GM21515 (cell line): ENCODE data around the gene TTLL13.
"Not testable (repeated sequence)": the region's sequence is repeated elsewhere in the genome, so short reads cannot be mapped to it uniquely, and the experiment has no call there.

Source experiments
- ATAC-seq: cut with Tn5 transposase; IDR thresholded peaks from one replicate; pipeline ENCODE4 v1.9.1; 2021; ENCODE audit not compliant: unreplicated experiment

Gene TTLL13

GRCh38 chr15:90280743-90281142 lies 31.4 kb downstream of the TTLL13 start:
- not testable (repeated sequence) for ATAC-seq

- not testable (repeated sequence) for ATAC-seq
These were observed 32.3 kb downstream of the TTLL13 start for GRCh38 chr15:90281637-90282036.

- ATAC-seq, result no peak
These were observed 37.3 kb downstream of the TTLL13 start for GRCh38 chr15:90286678-90287077.

- no peak for ATAC-seq
These were observed 37.7 kb downstream of the TTLL13 start for GRCh38 chr15:90287101-90287500.

GRCh38 chr15:90287946-90288345 lies 38.6 kb downstream of the TTLL13 start:
- ATAC-seq, result no peak

GRCh38 chr15:90291679-90292356 lies 42.5 kb downstream of the TTLL13 start:
- ATAC-seq, result no peak

- ATAC-seq, result not testable (repeated sequence)
These were observed 43.9 kb downstream of the TTLL13 start for GRCh38 chr15:90293040-90293810.

GRCh38 chr15:90294159-90294558 lies 44.8 kb downstream of the TTLL13 start:
- no peak for ATAC-seq

GRCh38 chr15:90294601-90295269 lies 45.4 kb downstream of the TTLL13 start:
- no peak for ATAC-seq

- ATAC-seq, result no peak
These were observed 45.9 kb downstream of the TTLL13 start for GRCh38 chr15:90295270-90295648.

- not testable (repeated sequence) for ATAC-seq
These were observed 47.0 kb downstream of the TTLL13 start for GRCh38 chr15:90296316-90296884.

- no peak for ATAC-seq
These were observed 47.7 kb downstream of the TTLL13 start for GRCh38 chr15:90297021-90297420.

GRCh38 chr15:90300541-90300940 lies 51.2 kb downstream of the TTLL13 start:
- no peak for ATAC-seq

- no peak for ATAC-seq
These were observed 51.8 kb downstream of the TTLL13 start for GRCh38 chr15:90300988-90301706.

GRCh38 chr15:90301707-90302300 lies 52.4 kb downstream of the TTLL13 start:
- ATAC-seq, result no peak

GRCh38 chr15:90305355-90305754 lies 56.0 kb downstream of the TTLL13 start:
- ATAC-seq, result not testable (repeated sequence)

GRCh38 chr15:90305932-90306331 lies 56.6 kb downstream of the TTLL13 start:
- no peak for ATAC-seq

GRCh38 chr15:90306560-90306959 lies 57.2 kb downstream of the TTLL13 start:
- ATAC-seq, result peak; percentile 68

- ATAC-seq, result no peak
These were observed 58.3 kb downstream of the TTLL13 start for GRCh38 chr15:90307661-90308060.

GRCh38 chr15:90309020-90309419 lies 59.7 kb downstream of the TTLL13 start:
- ATAC-seq, result no peak
